ENCODE measurements around the gene ZNF365.
"Not testable (repeated sequence)": the region's sequence is repeated elsewhere in the genome, so short reads cannot be mapped to it uniquely, and the experiment has no call there.

The ZNF365 gene, protein sequence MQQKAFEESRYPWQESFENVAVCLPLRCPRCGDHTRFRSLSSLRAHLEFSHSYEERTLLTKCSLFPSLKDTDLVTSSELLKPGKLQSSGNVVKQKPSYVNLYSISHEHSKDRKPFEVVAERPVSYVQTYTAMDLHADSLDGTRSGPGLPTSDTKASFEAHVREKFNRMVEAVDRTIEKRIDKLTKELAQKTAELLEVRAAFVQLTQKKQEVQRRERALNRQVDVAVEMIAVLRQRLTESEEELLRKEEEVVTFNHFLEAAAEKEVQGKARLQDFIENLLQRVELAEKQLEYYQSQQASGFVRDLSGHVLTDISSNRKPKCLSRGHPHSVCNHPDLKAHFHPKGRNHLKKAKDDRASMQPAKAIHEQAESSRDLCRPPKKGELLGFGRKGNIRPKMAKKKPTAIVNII

GRCh38 chr10:62373995-62374861 lies at the start of gene ZNF365:
Gene ZNF365 (plus strand): TSS chr10:62374369. CDS start chr10:62376194, 1,825 bp downstream.
- DNase-seq (ENCODE audit: low read depth, low spot score), result no peak

- DNase-seq (ENCODE audit: low read depth, low spot score), result no peak
Measured at GRCh38 chr10:62326176-62326575, 48.0 kb upstream of the ZNF365 start.

DNA sequence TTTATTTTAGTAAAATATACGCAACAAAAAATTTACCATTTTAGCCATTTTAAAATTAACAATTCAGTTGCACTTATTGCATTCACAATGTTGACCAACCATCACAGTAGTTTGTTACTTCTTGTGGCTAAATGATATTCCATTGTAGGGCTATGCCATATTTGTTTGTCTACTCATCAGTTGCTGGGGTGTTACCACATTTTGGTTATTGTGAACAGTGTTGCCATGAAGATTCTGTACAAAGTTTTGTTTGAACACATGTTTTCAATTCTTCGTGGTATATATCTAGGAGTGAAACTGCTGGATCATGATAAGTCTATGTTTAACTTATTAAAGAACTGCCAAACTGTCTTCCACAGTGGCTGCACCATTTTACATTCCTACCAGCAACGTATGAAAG lies 46.3 kb upstream of the ZNF365 start:
- no peak for DNase-seq (ENCODE audit: low read depth, low spot score)

DNA sequence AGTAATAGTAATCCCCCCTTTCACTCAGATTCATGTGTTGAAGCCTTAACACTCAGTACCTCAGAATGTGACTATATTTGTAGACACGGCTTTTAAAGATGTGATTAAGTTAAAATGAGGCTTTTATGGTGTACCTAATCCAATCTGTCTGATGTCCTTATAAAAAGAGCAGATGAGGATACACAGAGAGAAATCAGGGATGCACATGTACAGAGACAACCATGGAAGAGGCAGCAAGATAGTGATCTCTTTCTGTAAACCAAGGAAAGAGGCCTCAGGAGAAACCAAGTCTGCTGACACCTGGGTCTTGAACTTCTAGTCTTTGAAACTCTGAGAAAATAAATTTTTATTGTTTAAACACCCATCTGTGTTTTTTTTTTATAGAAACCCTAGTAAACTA lies 44.0 kb upstream of the ZNF365 start:
- no peak for DNase-seq (ENCODE audit: low read depth, low spot score)

- DNase-seq (ENCODE audit: low read depth, low spot score), result no peak
Measured at GRCh38 chr10:62332406-62332805, 41.8 kb upstream of the ZNF365 start.

GRCh38 chr10:62333135-62333889 lies 40.9 kb upstream of the ZNF365 start:
- no peak for DNase-seq (ENCODE audit: low read depth, low spot score)

DNA sequence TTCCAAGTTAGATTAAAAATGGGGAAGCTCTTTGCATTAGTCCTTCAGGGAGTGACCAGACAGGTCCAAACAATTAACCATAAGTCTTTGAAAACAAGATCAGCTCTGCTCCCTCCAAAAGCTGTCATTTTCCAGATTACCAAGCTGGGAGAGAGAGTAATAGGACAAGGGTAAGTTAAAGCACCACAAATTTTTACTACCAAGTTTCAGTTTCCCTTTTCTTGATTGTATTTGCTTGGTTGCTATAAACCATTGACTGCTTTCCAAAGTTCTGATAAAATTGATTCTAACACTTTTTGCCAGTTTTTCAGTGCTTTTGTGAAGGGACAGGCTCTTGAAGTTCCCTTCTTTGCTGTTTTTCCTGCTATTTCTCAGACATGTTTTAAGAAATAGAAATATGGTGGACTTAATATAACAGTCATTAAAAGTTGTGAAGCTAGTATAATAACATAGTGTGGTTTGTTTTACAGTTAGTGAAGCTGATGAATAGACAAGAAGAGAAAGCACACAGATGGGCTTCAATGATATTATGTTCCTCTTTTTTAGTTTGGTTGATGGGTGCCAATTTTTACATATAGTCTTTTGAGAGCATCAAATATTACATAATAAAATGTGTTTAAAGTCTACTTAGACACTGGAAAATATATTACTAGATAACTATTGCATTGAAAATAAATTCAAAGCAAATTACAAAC lies 40.0 kb upstream of the ZNF365 start:
- DNase-seq (ENCODE audit: low read depth, low spot score), result no peak

- no peak for DNase-seq (ENCODE audit: low read depth, low spot score)
Measured at GRCh38 chr10:62335326-62335725, 38.8 kb upstream of the ZNF365 start.

DNA sequence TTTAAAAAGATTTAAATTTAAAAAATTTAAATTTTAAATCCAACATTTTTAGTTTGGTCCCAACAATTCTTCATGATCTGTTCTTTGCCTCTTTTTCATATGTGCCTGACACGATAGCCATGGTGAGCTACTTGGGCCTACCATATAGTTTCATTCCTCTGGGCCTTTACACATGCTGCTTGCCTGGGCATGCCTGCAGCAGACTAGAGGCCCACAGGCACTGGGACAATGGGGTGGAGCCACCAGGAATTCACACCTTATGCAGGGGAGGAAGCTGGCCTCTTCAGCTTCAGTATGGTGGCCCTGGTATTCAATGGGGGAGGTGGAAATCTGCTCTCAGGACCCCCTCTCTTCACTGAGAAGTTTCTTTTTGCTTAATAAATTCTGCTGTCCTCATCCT lies 37.8 kb upstream of the ZNF365 start:
- DNase-seq (ENCODE audit: low read depth, low spot score), result no peak

- DNase-seq (ENCODE audit: low read depth, low spot score), result no peak
Measured at GRCh38 chr10:62341419-62341818, 32.8 kb upstream of the ZNF365 start.

- no peak for DNase-seq (ENCODE audit: low read depth, low spot score)
Measured at GRCh38 chr10:62343000-62343399, 31.2 kb upstream of the ZNF365 start.

- DNase-seq (ENCODE audit: low read depth, low spot score), result no peak
Measured at GRCh38 chr10:62348029-62348428, 26.1 kb upstream of the ZNF365 start.

DNA sequence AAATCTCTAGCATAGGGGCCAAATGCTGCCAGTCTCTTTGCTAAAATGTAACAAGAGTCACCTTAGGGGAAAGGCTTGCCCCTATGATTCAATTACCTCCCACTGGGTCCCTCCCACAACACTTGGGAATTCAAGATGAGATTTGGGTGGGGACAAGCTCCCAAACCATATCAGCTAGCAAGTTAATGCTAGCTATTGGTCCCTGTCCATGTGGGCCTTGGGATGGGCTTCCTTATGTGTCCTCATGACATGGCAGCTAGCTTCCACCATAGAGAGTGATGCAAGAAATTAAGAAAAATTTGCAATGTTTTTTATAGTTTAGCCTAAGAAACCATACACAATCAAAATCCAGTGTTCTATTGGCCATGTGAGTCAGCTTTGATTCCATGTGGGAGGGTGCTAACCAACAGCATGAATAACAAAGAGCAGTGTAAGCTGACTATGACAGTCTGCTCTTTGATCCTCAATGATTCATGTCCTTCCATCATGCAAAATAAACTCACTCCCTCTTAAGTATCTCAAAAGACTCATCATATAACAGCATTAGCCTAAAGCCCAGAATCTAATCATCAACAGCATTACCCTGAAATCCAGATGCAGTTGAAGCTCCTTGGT lies 21.7 kb upstream of the ZNF365 start:
- no peak for DNase-seq (ENCODE audit: low read depth, low spot score)

GRCh38 chr10:62354916-62355315 lies 19.3 kb upstream of the ZNF365 start:
- no peak for DNase-seq (ENCODE audit: low read depth, low spot score)

- DNase-seq (ENCODE audit: low read depth, low spot score), result no peak
Measured at GRCh38 chr10:62356447-62356846, 17.7 kb upstream of the ZNF365 start.

GRCh38 chr10:62358151-62358550 lies 16.0 kb upstream of the ZNF365 start:
- not testable (repeated sequence) for DNase-seq (ENCODE audit: low read depth, low spot score)

DNA sequence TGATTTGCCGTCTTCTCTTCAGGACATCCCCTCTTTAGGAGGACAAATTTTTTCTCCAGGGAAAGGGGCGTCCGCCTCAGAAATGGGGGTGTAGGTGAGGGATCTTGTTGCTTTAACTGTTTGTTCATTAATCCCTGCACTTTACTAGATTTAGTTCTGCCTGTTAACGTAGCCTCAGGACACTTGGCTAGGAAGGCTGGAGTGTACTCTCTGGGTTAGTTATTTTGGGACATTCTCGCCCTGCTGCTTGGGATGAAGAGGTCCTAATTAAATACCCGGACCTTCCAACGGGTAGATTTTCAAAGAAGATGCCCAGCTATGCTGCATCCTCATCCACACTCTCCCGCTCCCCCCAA lies 552 bp upstream of the ZNF365 start:
- DNase-seq (ENCODE audit: low read depth, low spot score), result no peak

GRCh38 chr10:62374862-62375710 lies 917 bp downstream of the ZNF365 start:
- no peak for DNase-seq (ENCODE audit: low read depth, low spot score)

DNA sequence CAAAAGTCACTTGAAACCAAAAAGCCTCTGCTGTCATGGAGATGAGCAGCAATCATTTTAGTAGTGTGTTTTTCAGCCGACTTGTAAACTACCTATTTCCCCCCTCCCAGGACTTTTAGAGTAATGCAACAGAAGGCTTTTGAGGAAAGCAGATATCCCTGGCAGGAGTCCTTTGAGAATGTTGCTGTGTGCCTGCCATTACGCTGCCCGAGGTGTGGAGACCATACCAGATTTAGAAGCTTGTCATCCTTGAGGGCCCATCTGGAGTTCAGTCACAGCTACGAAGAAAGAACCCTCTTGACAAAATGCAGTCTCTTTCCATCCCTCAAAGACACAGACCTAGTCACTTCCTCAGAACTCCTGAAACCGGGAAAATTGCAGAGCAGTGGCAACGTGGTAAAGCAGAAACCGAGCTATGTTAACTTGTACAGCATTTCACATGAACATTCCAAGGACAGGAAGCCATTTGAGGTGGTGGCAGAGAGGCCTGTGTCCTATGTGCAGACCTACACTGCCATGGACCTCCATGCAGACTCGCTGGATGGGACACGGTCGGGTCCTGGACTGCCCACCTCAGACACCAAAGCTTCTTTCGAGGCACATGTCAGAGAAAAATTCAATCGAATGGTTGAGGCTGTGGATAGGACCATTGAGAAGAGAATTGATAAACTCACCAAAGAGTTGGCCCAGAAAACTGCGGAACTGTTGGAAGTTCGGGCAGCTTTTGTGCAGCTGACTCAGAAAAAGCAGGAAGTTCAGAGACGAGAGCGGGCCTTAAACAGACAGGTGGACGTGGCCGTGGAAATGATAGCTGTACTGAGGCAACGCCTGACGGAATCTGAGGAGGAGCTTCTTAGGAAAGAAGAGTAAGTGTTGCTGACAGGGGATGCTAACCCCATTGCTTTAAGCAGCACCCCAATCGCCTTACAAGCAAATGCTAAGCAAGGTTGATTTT lies 2.2 kb downstream of the ZNF365 start:
- no peak for DNase-seq (ENCODE audit: low read depth, low spot score)
